IPS-NIHi7 (cell line): Measurements from ENCODE around the gene FUOM.

Experiments
- DNase-seq: peaks from one replicate; pipeline ENCODE4 v3.0.0; 2012; ENCODE audit warnings: mixed read lengths; ENCODE audit errors: extremely low spot score

Gene FUOM

GRCh38 chr10:133350950-133351329, 6.9 kb downstream of the FUOM start:
- DNase-seq = no peak

GRCh38 chr10:133350283-133350949, 7.4 kb downstream of the FUOM start:
- DNase-seq = no peak

- no peak for DNase-seq
These were observed 8.2 kb downstream of the FUOM start for GRCh38 chr10:133349577-133350011.

- no peak for DNase-seq
These were observed 8.7 kb downstream of the FUOM start for GRCh38 chr10:133349160-133349568.

- no peak for DNase-seq
These were observed 9.9 kb downstream of the FUOM start for GRCh38 chr10:133347710-133348517.

GRCh38 chr10:133346413-133346812, 11.4 kb downstream of the FUOM start:
- DNase-seq = no peak

- no peak for DNase-seq
These were observed 13.6 kb downstream of the FUOM start for GRCh38 chr10:133344236-133344635.

GRCh38 chr10:133343558-133343957, 14.3 kb downstream of the FUOM start:
- DNase-seq = no peak

- no peak for DNase-seq
These were observed 14.9 kb downstream of the FUOM start for GRCh38 chr10:133342942-133343341.

GRCh38 chr10:133341983-133342382, 15.8 kb downstream of the FUOM start:
- DNase-seq = no peak

GRCh38 chr10:133339708-133340380, 18.0 kb downstream of the FUOM start:
- DNase-seq = no peak

- DNase-seq = no peak
These were observed 19.4 kb downstream of the FUOM start for GRCh38 chr10:133338080-133339071.

GRCh38 chr10:133337370-133337725, 20.5 kb downstream of the FUOM start:
- DNase-seq = no peak

GRCh38 chr10:133336577-133337369, 21.0 kb downstream of the FUOM start, which contains the start of gene CALY:
Gene CALY, minus strand, starts transcription at chr10:133336896. Its CDS starts 7,907 bp downstream, at chr10:133328989.
- DNase-seq = peak; percentile 73

GRCh38 chr10:133336118-133336576, 21.7 kb downstream of the FUOM start:
- no peak for DNase-seq

- peak; percentile 53 for DNase-seq
These were observed 22.3 kb downstream of the FUOM start for GRCh38 chr10:133335246-133336117.

- DNase-seq = no peak
These were observed 23.1 kb downstream of the FUOM start for GRCh38 chr10:133334503-133335245.

- DNase-seq = no peak
These were observed 24.7 kb downstream of the FUOM start for GRCh38 chr10:133332936-133333699.
